HEK293 (cell line): Measurements from ENCODE around the gene ZNF8.

Source experiments
- CTCF ChIA-PET: fragments of 350-600 bp; formaldehyde crosslinking; extraction: SDS; loops from one replicate; lab custom pipeline; 2021; ENCODE audit warnings: antibody characterized with exemption; lab: Yijun Ruan, JAX
- POLR2A ChIA-PET: fragments of 300-600 bp; formaldehyde crosslinking; extraction: SDS; loops from one replicate; lab custom pipeline; 2020; ENCODE audit warnings: antibody characterized with exemption, inconsistent platforms; lab: Yijun Ruan, JAX
- H3K27ac ChIP-seq: fragments of 200-500 bp; sonication (Bioruptor generic); 2 replicates; pipeline ENCODE4 v1.5.1; 2014; ENCODE audit warnings: low read depth, low read length, control low read depth, inconsistent platforms; ENCODE audit errors: extremely low read depth
- H3K36me3 ChIP-seq, 2 experiments: fragments of 200-500 bp in 1 of 2; sonication (Bioruptor generic) in 1 of 2; 1 replicate in 1 of 2; 2 replicates in 1 of 2; pipeline ENCODE4 v1.5.1; 2014 to 2017; ENCODE audit warnings: inconsistent platforms in 2 of 2, low read length in 2 of 2; ENCODE audit not compliant: control insufficient read depth in 2 of 2, insufficient read depth in 1 of 2
- H3K4me1 ChIP-seq: fragments of 200-500 bp; sonication (Bioruptor generic); 2 replicates; pipeline ENCODE4 v1.5.1; 2014; ENCODE audit warnings: mild to moderate bottlenecking, low read length, inconsistent platforms; ENCODE audit not compliant: control insufficient read depth, insufficient read depth
- H3K4me3 ChIP-seq: 2 replicates; pipeline ENCODE4 v1.5.1; 2011; ENCODE audit warnings: low read depth, mild to moderate bottlenecking, control low read depth, low read length, moderate library complexity
- H3K9me3 ChIP-seq: fragments of 200-500 bp; sonication (Bioruptor generic); 2 replicates; pipeline ENCODE4 v1.5.1; 2014; ENCODE audit warnings: low read depth, low read length, inconsistent platforms; ENCODE audit not compliant: control insufficient read depth, insufficient read depth
- GLI4 ChIP-seq: fragments of 450-650 bp; formaldehyde crosslinking; IDR thresholded peaks from 2 replicates; pipeline ENCODE4 v1.5.1; 2016; ENCODE audit warnings: missing biosample characterization, missing genetic modification characterization
- HOXD13 ChIP-seq: sonication (generic); formaldehyde crosslinking; IDR thresholded peaks from 2 replicates; pipeline ENCODE4 v1.8.0; 2022; ENCODE audit warnings: missing genetic modification reagents, borderline replicate concordance
- INSM2 ChIP-seq: fragments of 450-650 bp; formaldehyde crosslinking; IDR thresholded peaks from 2 replicates; pipeline ENCODE4 v1.5.1; 2016; ENCODE audit warnings: missing biosample characterization, missing genetic modification characterization
- OVOL3 ChIP-seq: fragments of 450-650 bp; formaldehyde crosslinking; IDR thresholded peaks from 2 replicates; pipeline ENCODE4 v1.5.1; 2016; ENCODE audit warnings: missing biosample characterization, missing genetic modification characterization
- REPIN1 ChIP-seq: fragments of 450-650 bp; formaldehyde crosslinking; IDR thresholded peaks from 2 replicates; pipeline ENCODE4 v1.5.1; 2017; ENCODE audit warnings: missing biosample characterization, missing genetic modification characterization, low read depth
- SCRT1 ChIP-seq: fragments of 450-650 bp; formaldehyde crosslinking; IDR thresholded peaks from 2 replicates; pipeline ENCODE4 v1.5.1; 2016; ENCODE audit warnings: missing biosample characterization, missing genetic modification characterization, borderline replicate concordance
- SCRT2 ChIP-seq: fragments of 450-650 bp; formaldehyde crosslinking; IDR thresholded peaks from 2 replicates; pipeline ENCODE4 v1.5.1; 2016; ENCODE audit warnings: missing biosample characterization, missing genetic modification characterization
- WT1 ChIP-seq: fragments of 450-650 bp; formaldehyde crosslinking; IDR thresholded peaks from 2 replicates; pipeline ENCODE4 v1.5.1; 2016; ENCODE audit warnings: missing biosample characterization, missing genetic modification characterization
- ZBTB6 ChIP-seq: fragments of 450-650 bp; formaldehyde crosslinking; IDR thresholded peaks from 2 replicates; pipeline ENCODE4 v1.5.1; 2017; ENCODE audit warnings: missing biosample characterization, missing genetic modification characterization
- ZEB2 ChIP-seq: fragments of 450-650 bp; formaldehyde crosslinking; IDR thresholded peaks from 2 replicates; pipeline ENCODE4 v1.5.1; 2016; ENCODE audit warnings: missing biosample characterization, missing genetic modification characterization
- ZNF114 ChIP-seq: fragments of 450-650 bp; formaldehyde crosslinking; IDR thresholded peaks from 2 replicates; pipeline ENCODE4 v1.5.0; 2017; ENCODE audit warnings: missing biosample characterization, missing genetic modification characterization
- ZNF140 ChIP-seq: fragments of 450-650 bp; formaldehyde crosslinking; IDR thresholded peaks from 2 replicates; pipeline ENCODE4 v1.5.1; 2016; ENCODE audit warnings: missing biosample characterization, missing genetic modification characterization
- ZNF223 ChIP-seq: fragments of 450-650 bp; formaldehyde crosslinking; IDR thresholded peaks from 2 replicates; pipeline ENCODE4 v1.5.1; 2016; ENCODE audit warnings: missing biosample characterization, missing genetic modification characterization
- ZNF416 ChIP-seq: fragments of 450-650 bp; formaldehyde crosslinking; IDR thresholded peaks from 2 replicates; pipeline ENCODE4 v1.5.1; 2016; ENCODE audit warnings: missing biosample characterization, missing genetic modification characterization
- ZNF488 ChIP-seq: fragments of 450-650 bp; formaldehyde crosslinking; IDR thresholded peaks from 2 replicates; pipeline ENCODE4 v1.5.1; 2016; ENCODE audit warnings: missing biosample characterization, missing genetic modification characterization
- ZNF585B ChIP-seq: fragments of 450-650 bp; formaldehyde crosslinking; IDR thresholded peaks from 2 replicates; pipeline ENCODE4 v1.5.1; 2016; ENCODE audit warnings: missing biosample characterization, missing genetic modification characterization
- ZNF610 ChIP-seq: fragments of 450-650 bp; formaldehyde crosslinking; IDR thresholded peaks from 2 replicates; pipeline ENCODE4 v1.5.1; 2016; ENCODE audit warnings: missing biosample characterization, missing genetic modification characterization, borderline replicate concordance
- ZNF621 ChIP-seq: fragments of 450-650 bp; formaldehyde crosslinking; IDR thresholded peaks from 2 replicates; pipeline ENCODE4 v1.5.1; 2017; ENCODE audit warnings: missing biosample characterization, missing genetic modification characterization
- ZNF624 ChIP-seq: fragments of 450-650 bp; formaldehyde crosslinking; IDR thresholded peaks from 2 replicates; pipeline ENCODE4 v1.5.1; 2017; ENCODE audit warnings: missing biosample characterization, missing genetic modification characterization
- ZNF664 ChIP-seq: fragments of 450-650 bp; formaldehyde crosslinking; IDR thresholded peaks from 2 replicates; pipeline ENCODE4 v1.5.1; 2016; ENCODE audit warnings: missing biosample characterization, missing genetic modification characterization
- ZNF791 ChIP-seq: fragments of 450-650 bp; formaldehyde crosslinking; IDR thresholded peaks from 2 replicates; pipeline ENCODE4 v1.5.1; 2016; ENCODE audit warnings: missing biosample characterization, missing genetic modification characterization
- ZNF830 ChIP-seq: fragments of 450-650 bp; IDR thresholded peaks from 2 replicates; pipeline ENCODE4 v1.5.0; 2018; ENCODE audit warnings: missing biosample characterization, missing genetic modification characterization, low read depth, mild to moderate bottlenecking, moderate library complexity
- ZSCAN23 ChIP-seq: fragments of 450-650 bp; formaldehyde crosslinking; IDR thresholded peaks from 2 replicates; pipeline ENCODE4 v1.5.1; 2016; ENCODE audit warnings: missing biosample characterization, missing genetic modification characterization
- ZSCAN5A ChIP-seq: fragments of 450-650 bp; formaldehyde crosslinking; IDR thresholded peaks from 2 replicates; pipeline ENCODE4 v1.5.1; 2016; ENCODE audit warnings: missing biosample characterization, missing genetic modification characterization
- TF ChIP-seq, protein P1 (sequence below): fragments of 450-650 bp; formaldehyde crosslinking; conservative IDR thresholded peaks from 2 replicates; pipeline ENCODE4 v1.5.1; 2016; ENCODE audit warnings: low read depth, missing biosample characterization, missing genetic modification characterization

The ZNF8 gene

GRCh38 chr19:58279925-58280316 is 1.2 kb downstream of the ZNF8 start:
- H3K4me3 ChIP-seq, result peak overlapping the region; percentile 87
- ChIA-PET CTCF (no interaction called here), POLR2A (interaction anchor here (1.9 to 2.1 kb wide), 3 partner anchors 21 to 129 kb away, joined by 8 to 9 read pairs (median 9); partner anchors contain the start of genes ERVK3-1 and ZNF584)
- H3K4me1 ChIP-seq, result no peaks in the 10 kb centered on the region
- H3K9me3 ChIP-seq, result no peaks in the 10 kb centered on the region
- 0 out of 2 replicates have a peak overlapping the region, but pooled peaks have one; percentile 82 for H3K27ac ChIP-seq
- peaks cover 47 to 53% of the 10 kb centered on the region in 2 experiments for H3K36me3 ChIP-seq
- no peak for TF ChIP-seq ZNF610 (tag by site-specific recombination)
- TF ChIP-seq SCRT2 (tag by site-specific recombination), result peak; percentile 94
- no peak for TF ChIP-seq INSM2 (tag by site-specific recombination)
- no peak for TF ChIP-seq ZNF114
- peak; percentile 76 for TF ChIP-seq SCRT1 (tag by site-specific recombination)

- ChIA-PET POLR2A (interaction anchor here (1.5 kb wide), 1 partner anchor 236 kb away, joined by 3 read pairs; the partner anchor contains the start of gene ZBTB45), CTCF (no interaction called here)
- Histone ChIP-seq H3K36me3 (peaks cover 80 to 82% of the 10 kb centered on the region in 2 experiments), H3K27ac (no peak overlapping the region), H3K4me1 (no peaks in the 10 kb centered on the region), H3K9me3 (no peaks in the 10 kb centered on the region), H3K4me3 (no peak overlapping the region)
- TF ChIP-seq HOXD13 (no peak), GLI4 (tag by site-specific recombination) (no peak), ZNF140 (tag by site-specific recombination) (no peak), ZNF223 (tag by site-specific recombination) (no peak)
- TF ChIP-seq, protein P1, sequence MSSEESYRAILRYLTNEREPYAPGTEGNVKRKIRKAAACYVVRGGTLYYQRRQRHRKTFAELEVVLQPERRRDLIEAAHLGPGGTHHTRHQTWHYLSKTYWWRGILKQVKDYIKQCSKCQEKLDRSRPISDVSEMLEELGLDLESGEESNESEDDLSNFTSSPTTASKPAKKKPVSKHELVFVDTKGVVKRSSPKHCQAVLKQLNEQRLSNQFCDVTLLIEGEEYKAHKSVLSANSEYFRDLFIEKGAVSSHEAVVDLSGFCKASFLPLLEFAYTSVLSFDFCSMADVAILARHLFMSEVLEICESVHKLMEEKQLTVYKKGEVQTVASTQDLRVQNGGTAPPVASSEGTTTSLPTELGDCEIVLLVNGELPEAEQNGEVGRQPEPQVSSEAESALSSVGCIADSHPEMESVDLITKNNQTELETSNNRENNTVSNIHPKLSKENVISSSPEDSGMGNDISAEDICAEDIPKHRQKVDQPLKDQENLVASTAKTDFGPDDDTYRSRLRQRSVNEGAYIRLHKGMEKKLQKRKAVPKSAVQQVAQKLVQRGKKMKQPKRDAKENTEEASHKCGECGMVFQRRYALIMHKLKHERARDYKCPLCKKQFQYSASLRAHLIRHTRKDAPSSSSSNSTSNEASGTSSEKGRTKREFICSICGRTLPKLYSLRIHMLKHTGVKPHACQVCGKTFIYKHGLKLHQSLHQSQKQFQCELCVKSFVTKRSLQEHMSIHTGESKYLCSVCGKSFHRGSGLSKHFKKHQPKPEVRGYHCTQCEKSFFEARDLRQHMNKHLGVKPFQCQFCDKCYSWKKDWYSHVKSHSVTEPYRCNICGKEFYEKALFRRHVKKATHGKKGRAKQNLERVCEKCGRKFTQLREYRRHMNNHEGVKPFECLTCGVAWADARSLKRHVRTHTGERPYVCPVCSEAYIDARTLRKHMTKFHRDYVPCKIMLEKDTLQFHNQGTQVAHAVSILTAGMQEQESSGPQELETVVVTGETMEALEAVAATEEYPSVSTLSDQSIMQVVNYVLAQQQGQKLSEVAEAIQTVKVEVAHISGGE, result no peak
Measured at GRCh38 chr19:58284199-58284598, 5.4 kb downstream of the ZNF8 start.

- peaks cover 93 to 97% of the 10 kb centered on the region in 2 experiments for H3K36me3 ChIP-seq
- H3K9me3 ChIP-seq, result peaks cover 8% of the 10 kb centered on the region
- CTCF ChIA-PET, result no interaction called here
- TF ChIP-seq ZNF624, result no peak
- TF ChIP-seq ZSCAN23 (tag by site-specific recombination), result no peak
- TF ChIP-seq ZNF664, result no peak
- TF ChIP-seq ZNF830 (tag by site-specific recombination), result no peak
- no peak for TF ChIP-seq ZSCAN5A (tag by site-specific recombination)
- TF ChIP-seq REPIN1, result no peak
- no peak for TF ChIP-seq OVOL3 (tag by site-specific recombination)
- TF ChIP-seq SCRT2 (tag by site-specific recombination), result no peak
- TF ChIP-seq ZNF791 (tag by site-specific recombination), result no peak
- TF ChIP-seq ZNF585B (tag by site-specific recombination), result no peak
- no peak for TF ChIP-seq ZNF488
- TF ChIP-seq WT1, result no peak
- TF ChIP-seq ZNF416 (tag by site-specific recombination), result no peak
- TF ChIP-seq ZBTB6 (tag by site-specific recombination), result no peak
- no peak for TF ChIP-seq ZEB2 (tag by site-specific recombination)
- TF ChIP-seq ZNF621, result no peak
Measured at GRCh38 chr19:58291943-58292342, 13.2 kb downstream of the ZNF8 start.

More at GRCh38 chr19:58291943-58292342, 13.2 kb downstream of the ZNF8 start:
- Histone ChIP-seq H3K27ac (no peak overlapping the region), H3K4me3 (no peak overlapping the region), H3K4me1 (no peaks in the 10 kb centered on the region)
- POLR2A ChIA-PET, result interaction anchor here (0.5 kb wide), 1 partner anchor 427 kb away, joined by 3 read pairs; no protein-coding TSS in a partner anchor
